SK-N-SH (cell line): ENCODE measurements around the gene PARD3B. TPM values are rescaled to one million over a fixed set of nuclear protein-coding genes. Genes with fewer than 3 reads are reported as not detected.

Experiments
- CTCF ChIA-PET: fragments of 300-600, 350-600 bp; formaldehyde crosslinking; extraction: SDS; loops from one replicate; lab custom pipeline; 2021; lab: Yijun Ruan, JAX
- POLR2A ChIA-PET: fragments of 350-600 bp; sonication (Branson Sonifier 250); formaldehyde crosslinking; extraction: SDS; loops from one replicate; lab custom pipeline; 2020; ENCODE audit warnings: antibody characterized with exemption, inconsistent platforms; lab: Yijun Ruan, JAX
- DNase-seq: peaks from one replicate; pipeline ENCODE4 v3.0.0; 2012
- H2AFZ ChIP-seq: fragments of 200-600 bp; sonication (generic); 2 replicates; pipeline ENCODE4 v1.8.1; 2016; ENCODE audit warnings: antibody characterized with exemption, mild to moderate bottlenecking, low read depth
- H3F3A ChIP-seq: fragments of 200-600 bp; sonication (generic); replicated peaks from 2 replicates; pipeline ENCODE3; 2016; ENCODE audit warnings: antibody characterized with exemption, mild to moderate bottlenecking; ENCODE audit not compliant: insufficient read depth
- H3K27ac ChIP-seq, 2 experiments: fragments of 200-500 bp in 1 of 2; fragments of 200-600 bp in 1 of 2; sonication (Bioruptor generic) in 1 of 2; sonication (generic), shearing (Covaris generic) in 1 of 2; 2 replicates each; pipeline versions ENCODE4 v1.5.1 to v1.6.1; 2014 to 2016; ENCODE audit warnings: low read depth in 2 of 2, inconsistent platforms in 1 of 2, low read length in 1 of 2, mild to moderate bottlenecking in 1 of 2, mixed read lengths in 1 of 2
- H3K27me3 ChIP-seq: fragments of 200-600 bp; sonication (generic), shearing (Covaris generic); 2 replicates; pipeline ENCODE4 v1.6.1; 2016; ENCODE audit warnings: mixed run types; ENCODE audit not compliant: insufficient read depth
- H3K36me3 ChIP-seq, 2 experiments: fragments of 200-500 bp in 1 of 2; fragments of 200-600 bp in 1 of 2; sonication (Bioruptor generic) in 1 of 2; sonication (generic) in 1 of 2; replicated peaks in 1 of 2; 2 replicates each; pipeline versions ENCODE3 to v1.5.1; 2014 to 2016; ENCODE audit warnings: low read length in 1 of 2, mild to moderate bottlenecking in 1 of 2; ENCODE audit not compliant: insufficient read depth in 2 of 2, control insufficient read depth in 1 of 2
- H3K4me1 ChIP-seq, 2 experiments: fragments of 200-500 bp in 1 of 2; fragments of 200-600 bp in 1 of 2; sonication (Bioruptor generic) in 1 of 2; sonication (generic), shearing (Covaris generic) in 1 of 2; 2 replicates each; pipeline versions ENCODE4 v1.5.1 to v1.6.1; 2014 to 2016; ENCODE audit warnings: low read depth in 1 of 2, low read length in 1 of 2, mixed run types in 1 of 2; ENCODE audit not compliant: insufficient read depth in 2 of 2, control insufficient read depth in 1 of 2
- H3K4me2 ChIP-seq: fragments of 200-600 bp; sonication (generic), shearing (Covaris generic); 2 replicates; pipeline ENCODE4 v1.6.1; 2017; ENCODE audit warnings: mixed run types
- H3K4me3 ChIP-seq, 2 experiments: fragments of 200-500 bp in 1 of 2; fragments of 200-600 bp in 1 of 2; sonication (Bioruptor generic) in 1 of 2; sonication (generic), shearing (Covaris generic) in 1 of 2; 2 replicates each; pipeline versions ENCODE4 v1.5.1 to v1.8.1; 2014 to 2016; ENCODE audit warnings: low read depth in 2 of 2, inconsistent platforms in 1 of 2, low read length in 1 of 2, mild to moderate bottlenecking in 1 of 2, mixed read lengths in 1 of 2, moderate library complexity in 1 of 2
- H3K79me2 ChIP-seq: fragments of 200-600 bp; sonication (generic); 2 replicates; pipeline ENCODE4 v1.8.1; 2017; ENCODE audit warnings: mild to moderate bottlenecking; ENCODE audit not compliant: insufficient read depth
- H3K9ac ChIP-seq: fragments of 200-600 bp; sonication (generic); 2 replicates; pipeline ENCODE4 v1.6.1; 2017; ENCODE audit warnings: mixed run types
- H3K9me2 ChIP-seq: fragments of 200-600 bp; sonication (generic); 2 replicates; pipeline ENCODE4 v1.6.1; 2017; ENCODE audit warnings: mixed run types
- H3K9me3 ChIP-seq: fragments of 200-600 bp; sonication (generic); 2 replicates; pipeline ENCODE4 v1.6.1; 2017; ENCODE audit warnings: mixed run types, mild to moderate bottlenecking, moderate library complexity
- H4K20me1 ChIP-seq: fragments of 200-600 bp; sonication (generic); 2 replicates; pipeline ENCODE4 v1.6.1; 2017; ENCODE audit warnings: mild to moderate bottlenecking, mixed run types; ENCODE audit not compliant: insufficient read depth
- CHD2 ChIP-seq: fragments of 150-350 bp; IDR thresholded peaks from 2 replicates; pipeline ENCODE4 v1.6.1; 2018; ENCODE audit warnings: low read length; ENCODE audit not compliant: partially characterized antibody
- ELF1 ChIP-seq: IDR thresholded peaks from 2 replicates; pipeline ENCODE4 v1.4.0; 2012
- FOSL2 ChIP-seq: IDR thresholded peaks from 2 replicates; pipeline ENCODE4 v1.4.0; 2012; ENCODE audit warnings: low read depth, mild to moderate bottlenecking, moderate library complexity, borderline replicate concordance
- FOXJ3 ChIP-seq: sonication (generic); formaldehyde crosslinking; IDR thresholded peaks from 2 replicates; pipeline ENCODE4 v1.5.1; 2020; ENCODE audit warnings: mild to moderate bottlenecking, missing genetic modification reagents
- GATA2 ChIP-seq: sonication (generic); formaldehyde crosslinking; IDR thresholded peaks from 2 replicates; pipeline ENCODE4 v1.5.0; 2020; ENCODE audit warnings: mild to moderate bottlenecking, missing genetic modification reagents
- JUND ChIP-seq: IDR thresholded peaks from 2 replicates; pipeline ENCODE4 v1.4.0; 2012
- MEF2A ChIP-seq: IDR thresholded peaks from 2 replicates; pipeline ENCODE4 v1.4.0; 2012; ENCODE audit warnings: low read depth, borderline replicate concordance
- NFIC ChIP-seq: IDR thresholded peaks from 2 replicates; pipeline ENCODE4 v1.4.0; 2012; ENCODE audit warnings: borderline replicate concordance
- NRF1 ChIP-seq: IDR thresholded peaks from 2 replicates; pipeline ENCODE4 v1.6.1; 2012; ENCODE audit warnings: low read depth, mild to moderate bottlenecking, low read length
- RAD21 ChIP-seq: IDR thresholded peaks from 2 replicates; pipeline ENCODE4 v1.6.1; 2012; ENCODE audit warnings: mild to moderate bottlenecking, low read length
- RCOR1 ChIP-seq: fragments of 150-350 bp; IDR thresholded peaks from 2 replicates; pipeline ENCODE4 v1.6.1; 2017; ENCODE audit warnings: antibody characterized with exemption, low read length
- REST ChIP-seq: IDR thresholded peaks from 2 replicates; pipeline ENCODE4 v1.6.1; 2012; ENCODE audit warnings: mild to moderate bottlenecking, low read depth, low read length, moderate library complexity
- RFX5 ChIP-seq: IDR thresholded peaks from 2 replicates; pipeline ENCODE4 v1.6.1; 2012; ENCODE audit warnings: mild to moderate bottlenecking, improper control_type of control experiment, low read length
- RXRA ChIP-seq: IDR thresholded peaks from 2 replicates; pipeline ENCODE4 v1.4.0; 2012; ENCODE audit warnings: low read depth, mild to moderate bottlenecking, borderline replicate concordance
- SIN3A ChIP-seq: IDR thresholded peaks from 2 replicates; pipeline ENCODE4 v1.6.1; 2012; ENCODE audit warnings: low read depth, mild to moderate bottlenecking, low read length, moderate library complexity, borderline replicate concordance
- TAF1 ChIP-seq: IDR thresholded peaks from 2 replicates; pipeline ENCODE4 v1.6.1; 2012; ENCODE audit warnings: low read depth, mild to moderate bottlenecking, low read length, moderate library complexity, borderline replicate concordance
- WGBS: methylation state at CpG from one replicate; pipeline ENCODE4 v1.1.6; 2017; ENCODE audit warnings: low lambda C conversion rate; 5-methylcytosine and 5-hydroxymethylcytosine counted together
- polyA plus RNA-seq, 3 experiments: library from polyadenylated mRNA; depleted of rRNA; stranded (reverse); fragments of >200 nt; gene quantifications; 2 replicates each; pipeline ENCODE4 v1.2.3, GENCODE V29; 2012
- TF ChIP-seq, protein P1 (sequence below): fragments of 150-350 bp; IDR thresholded peaks from 2 replicates; pipeline ENCODE4 v1.6.1; 2017; ENCODE audit warnings: antibody characterized with exemption, low read length, low read depth, borderline replicate concordance
- TF ChIP-seq, protein P2 (sequence below): IDR thresholded peaks from 2 replicates; pipeline ENCODE4 v1.4.0; 2012; ENCODE audit warnings: low read depth

The PARD3B gene
- polyA plus RNA-seq, 1 of the 3 experiments (the other 2 are of a cell fraction) = 0.87 TPM

DNA sequence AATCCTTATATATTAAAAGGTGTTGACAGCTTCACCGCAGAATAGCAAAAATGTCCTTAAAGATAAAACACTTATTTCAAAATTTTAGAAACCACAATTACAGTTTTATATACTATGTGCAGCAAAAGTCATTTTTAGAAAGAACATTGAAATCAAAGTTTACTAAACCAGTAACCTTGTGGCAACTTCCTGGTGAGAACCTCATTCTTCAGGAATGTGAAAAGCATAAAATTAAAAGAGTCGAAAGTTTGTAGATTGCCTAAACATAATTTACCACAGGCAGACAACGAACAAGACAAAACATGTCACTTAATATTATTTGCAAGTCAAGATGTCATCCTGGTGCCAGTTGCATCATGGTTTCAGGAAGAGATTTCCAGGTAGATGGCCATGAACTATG lies 1028.7 kb downstream of the PARD3B start:
- Histone ChIP-seq H3K79me2 (no peaks in the 10 kb centered on the region), H4K20me1 (no peaks in the 10 kb centered on the region)

GRCh38 chr2:205579335-205579734 lies 1034.1 kb downstream of the PARD3B start:
- H4K20me1 ChIP-seq = no peaks in the 10 kb centered on the region
- no peak overlapping the region for H2AFZ ChIP-seq
- no peaks in the 10 kb centered on the region for H3K9me3 ChIP-seq
- no peak for DNase-seq
- no peak overlapping the region for H3K9ac ChIP-seq
- H3K4me2 ChIP-seq = no peak overlapping the region
- no peaks in the 10 kb centered on the region for H3K79me2 ChIP-seq
- no peak overlapping the region for H3K27ac ChIP-seq
- H3K36me3 ChIP-seq = no peaks in the 10 kb centered on the region
- H3F3A ChIP-seq = no peaks in the 10 kb centered on the region
- H3K4me1 ChIP-seq = peaks cover 0 to 2% of the 10 kb centered on the region in 2 experiments; a peak in 2 of 4 replicates
- no peaks in the 10 kb centered on the region for H3K27me3 ChIP-seq
- no peak overlapping the region for H3K4me3 ChIP-seq
- ChIA-PET CTCF (interaction anchor here (1.0 to 2.3 kb wide), 2 partner anchors 8 to 13 kb away, joined by 3 to 9 read pairs; no protein-coding TSS in a partner anchor), POLR2A (no interaction called here)
- WGBS = 83% methylated on average over 7 of the region's 7 CpGs
- H3K9me2 ChIP-seq = no peaks in the 10 kb centered on the region
- TF ChIP-seq RXRA = no peak
- TF ChIP-seq FOXJ3 (CRISPR knock-in tag) = no peak
- no peak for TF ChIP-seq FOSL2
- TF ChIP-seq NFIC = no peak
- TF ChIP-seq, protein P1, sequence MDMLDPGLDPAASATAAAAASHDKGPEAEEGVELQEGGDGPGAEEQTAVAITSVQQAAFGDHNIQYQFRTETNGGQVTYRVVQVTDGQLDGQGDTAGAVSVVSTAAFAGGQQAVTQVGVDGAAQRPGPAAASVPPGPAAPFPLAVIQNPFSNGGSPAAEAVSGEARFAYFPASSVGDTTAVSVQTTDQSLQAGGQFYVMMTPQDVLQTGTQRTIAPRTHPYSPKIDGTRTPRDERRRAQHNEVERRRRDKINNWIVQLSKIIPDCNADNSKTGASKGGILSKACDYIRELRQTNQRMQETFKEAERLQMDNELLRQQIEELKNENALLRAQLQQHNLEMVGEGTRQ = no peak
- no peak for TF ChIP-seq RCOR1
- no peak for TF ChIP-seq NRF1
- no peak for TF ChIP-seq RAD21
- no peak for TF ChIP-seq CHD2
- TF ChIP-seq MEF2A = no peak
- TF ChIP-seq, protein P2, sequence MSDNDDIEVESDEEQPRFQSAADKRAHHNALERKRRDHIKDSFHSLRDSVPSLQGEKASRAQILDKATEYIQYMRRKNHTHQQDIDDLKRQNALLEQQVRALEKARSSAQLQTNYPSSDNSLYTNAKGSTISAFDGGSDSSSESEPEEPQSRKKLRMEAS = no peak
- no peak for TF ChIP-seq TAF1
- TF ChIP-seq RFX5 = no peak
- TF ChIP-seq GATA2 (CRISPR knock-in tag) = no peak
- TF ChIP-seq SIN3A = no peak

More for the DNA sequence above, 1028.7 kb downstream of the PARD3B start:
- no peaks in the 10 kb centered on the region for H3K36me3 ChIP-seq
- no peak for DNase-seq
- no peak overlapping the region for H2AFZ ChIP-seq
- peaks cover 0 to 3% of the 10 kb centered on the region in 2 experiments; a peak in 1 of 4 replicates for H3K4me1 ChIP-seq
- TF ChIP-seq REST = no peak
- TF ChIP-seq RXRA = no peak
- no peak for TF ChIP-seq RCOR1
- no peak for TF ChIP-seq FOSL2
- no peak for TF ChIP-seq JUND
- no peak for TF ChIP-seq ELF1
- TF ChIP-seq, protein P2 = no peak
- H3K9ac ChIP-seq = no peak overlapping the region
- no peaks in the 10 kb centered on the region for H3K27me3 ChIP-seq
- H3K4me2 ChIP-seq = no peak overlapping the region
- no peaks in the 10 kb centered on the region for H3K9me3 ChIP-seq
- no peaks in the 10 kb centered on the region for H3K9me2 ChIP-seq
- H3K4me3 ChIP-seq = no peak overlapping the region
- CTCF ChIA-PET = no interaction called here
- no peak overlapping the region for H3K27ac ChIP-seq
- POLR2A ChIA-PET = no interaction called here
- no peaks in the 10 kb centered on the region for H3F3A ChIP-seq
- 85% methylated on average over 3 of the region's 3 CpGs for WGBS
